ENCODE results near the gene LEFTY2.

- no peak for TF ChIP-seq PATZ1 (CRISPR knock-in tag; IDR thresholded peaks at IDR 0.05; ENCODE audit: borderline replicate concordance)
- no peak for TF ChIP-seq ZFP30 (CRISPR knock-in tag; IDR thresholded peaks at IDR 0.05)
- no peak for TF ChIP-seq SNAI2 (CRISPR knock-in tag; IDR thresholded peaks at IDR 0.05)
- no peak for TF ChIP-seq ARNTL (CRISPR knock-in tag; IDR thresholded peaks at IDR 0.05; ENCODE audit: borderline replicate concordance, low read depth)
- TF ChIP-seq POU6F1 (CRISPR knock-in tag; IDR thresholded peaks at IDR 0.05; ENCODE audit: borderline replicate concordance, low read depth): no peak
- TF ChIP-seq ZC3H10 (CRISPR knock-in tag; IDR thresholded peaks at IDR 0.05): no peak
- no peak for TF ChIP-seq TCF4 (CRISPR knock-in tag; IDR thresholded peaks at IDR 0.05; ENCODE audit: borderline replicate concordance)
- no peak for TF ChIP-seq BACH2 (CRISPR knock-in tag; IDR thresholded peaks at IDR 0.05; ENCODE audit: borderline replicate concordance)
These were observed 33.7 kb downstream of the LEFTY2 start for GRCh38 chr1:225907341-225907740.
